Right ventricle myocardium inferior (tissue), 1 donor: Measurements from ENCODE around the gene MYO3B. TPM values are rescaled to one million over a fixed set of nuclear protein-coding genes. Genes with fewer than 3 reads are reported as not detected.

Experiments used
- ATAC-seq: fragments of 200-7000 bp; cut with Tn5 transposase; one replicate; pipeline ENCODE4 v1.9.1; 2020; ENCODE audit warnings: mild to moderate bottlenecking, moderate library complexity
- DNase-seq: peaks from one replicate; pipeline ENCODE4 v3.0.0; 2021; ENCODE audit errors: missing footprints
- intact Hi-C: fragments of 100-400 bp; cut with DNase I; formaldehyde crosslinking; loops from one replicate; pipeline ENCODE4 v1.11.0; 2022
- total RNA-seq: library from RNA; stranded (reverse); fragmentation: NEBNext Ultra II Directional; extraction: Animal tissue kit (Norgen Biotek cat#: 25700); gene quantifications from one replicate; pipeline ENCODE4 v1.2.1, GENCODE V29; 2021
- donor health status: DM: no; HTN: yes; CAD: no; lungs with severe emphysema.

Gene MYO3B
- total RNA-seq, 1 donor from 2014 or later, result not detected

DNA sequence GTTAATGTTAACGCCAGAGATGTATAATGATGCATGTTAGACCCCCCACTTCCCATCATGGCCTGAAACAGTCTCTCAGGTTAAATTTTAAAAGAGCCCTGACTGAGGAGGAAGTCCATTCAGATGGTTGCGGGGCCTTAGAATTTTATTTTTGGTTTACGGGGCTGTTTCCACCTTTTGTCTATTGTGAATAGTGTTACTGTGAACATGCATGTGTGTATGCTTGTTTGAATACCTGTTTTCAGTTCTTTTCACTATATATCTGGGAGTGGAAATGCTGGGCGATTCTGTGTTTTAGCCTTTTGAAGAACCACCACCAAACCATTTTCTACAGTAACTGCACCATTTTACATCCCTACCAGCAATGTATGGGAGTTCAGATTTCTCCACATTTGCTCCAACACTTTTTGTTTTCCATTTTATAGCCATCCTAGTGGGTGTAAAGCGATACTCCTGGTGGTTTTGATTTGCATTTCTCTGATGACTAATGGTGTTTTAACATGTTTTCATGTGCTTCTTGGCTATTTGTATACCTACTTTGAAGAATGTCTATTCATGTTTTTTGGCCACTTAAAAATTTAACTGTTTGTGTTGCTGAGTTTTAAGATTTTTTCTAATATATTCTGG, 133.0 kb downstream of the MYO3B start:
- ATAC-seq (no peak), DNase-seq (no peak)
- intact Hi-C loops, result no loop called here

DNA sequence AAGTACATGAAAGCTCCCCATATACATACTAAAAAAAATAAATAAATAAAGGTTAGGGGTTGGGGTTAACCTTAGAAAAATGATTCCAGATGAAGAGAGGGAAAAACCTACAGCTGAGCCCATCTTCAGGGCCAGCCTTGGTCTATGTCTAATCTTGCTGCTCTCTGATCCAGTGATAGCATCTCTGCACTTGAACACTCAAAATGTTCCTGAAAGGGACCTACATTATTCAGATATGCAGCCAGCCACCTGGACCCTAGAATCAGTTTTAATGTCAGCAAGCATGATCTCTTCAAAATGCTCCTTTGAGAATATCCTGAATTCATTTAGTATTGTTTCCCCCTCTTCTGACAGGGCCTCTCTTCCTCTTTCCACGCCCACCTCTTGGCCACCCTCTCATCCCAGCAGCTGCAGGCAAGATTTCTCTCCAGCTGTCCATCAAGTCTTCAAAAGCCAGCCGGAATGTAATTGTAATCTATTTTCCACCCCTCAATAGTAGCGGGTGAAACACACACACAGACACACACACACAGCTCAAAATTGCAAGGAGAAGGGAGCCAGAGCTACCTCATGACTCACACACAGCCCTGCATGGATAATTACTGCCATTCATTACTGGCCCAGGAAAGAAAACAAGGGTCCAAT, 135.5 kb downstream of the MYO3B start:
- no peak for ATAC-seq
- intact Hi-C loops, result no loop called here
- no peak for DNase-seq

DNA sequence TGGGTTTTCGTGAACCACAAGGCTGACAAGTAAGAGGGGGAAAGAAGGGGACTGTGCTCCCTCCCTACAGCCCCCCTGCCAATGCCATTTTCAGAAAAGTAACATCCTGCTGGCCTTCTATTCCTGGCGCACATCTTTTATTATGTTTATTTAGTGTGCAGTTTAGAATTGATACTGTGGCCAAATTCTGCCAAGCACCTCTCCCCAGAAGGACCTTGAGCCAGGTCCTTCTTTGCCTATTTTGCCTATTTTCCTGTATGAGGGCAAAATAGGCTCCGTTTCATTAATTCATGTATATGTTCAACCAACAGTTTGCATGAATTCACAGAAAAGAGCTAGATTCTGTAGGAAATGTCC, 136.0 kb downstream of the MYO3B start:
- no peak for DNase-seq
- intact Hi-C loops, result no loop called here
- no peak for ATAC-seq

DNA sequence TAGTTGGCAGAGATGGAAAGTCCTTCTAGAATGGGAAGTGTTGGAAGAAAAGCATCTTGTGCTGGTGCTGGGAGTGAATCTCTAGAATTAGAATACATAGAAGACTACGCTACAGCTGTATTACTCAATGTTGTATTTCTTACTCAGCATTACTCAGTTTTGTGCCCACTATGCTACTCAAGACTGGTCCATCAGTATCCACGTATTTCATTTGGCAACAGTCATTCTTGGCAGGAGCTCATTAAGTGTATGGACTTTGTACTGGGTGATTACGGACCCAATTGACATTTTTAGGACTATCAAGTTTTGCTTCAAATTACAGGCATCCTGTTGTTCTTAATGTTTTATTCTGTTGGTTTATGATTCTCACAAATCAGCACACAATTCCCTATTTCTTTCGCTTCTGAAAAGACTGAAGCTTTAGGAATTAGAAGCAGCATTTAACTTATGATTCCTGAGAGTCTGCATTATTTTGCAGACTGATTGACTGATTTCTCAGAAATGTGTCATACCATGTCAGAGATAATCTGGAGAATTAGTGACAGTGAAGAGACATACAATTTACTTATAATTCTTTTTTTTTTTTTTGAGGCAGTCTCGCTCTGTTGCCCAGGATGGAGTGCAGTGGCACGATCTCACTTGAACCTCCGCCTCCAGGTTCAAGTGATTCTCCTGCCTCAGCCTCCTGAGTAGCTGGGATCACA, 136.9 kb downstream of the MYO3B start:
- intact Hi-C loops, result no loop called here
- ATAC-seq (no peak), DNase-seq (no peak)

DNA sequence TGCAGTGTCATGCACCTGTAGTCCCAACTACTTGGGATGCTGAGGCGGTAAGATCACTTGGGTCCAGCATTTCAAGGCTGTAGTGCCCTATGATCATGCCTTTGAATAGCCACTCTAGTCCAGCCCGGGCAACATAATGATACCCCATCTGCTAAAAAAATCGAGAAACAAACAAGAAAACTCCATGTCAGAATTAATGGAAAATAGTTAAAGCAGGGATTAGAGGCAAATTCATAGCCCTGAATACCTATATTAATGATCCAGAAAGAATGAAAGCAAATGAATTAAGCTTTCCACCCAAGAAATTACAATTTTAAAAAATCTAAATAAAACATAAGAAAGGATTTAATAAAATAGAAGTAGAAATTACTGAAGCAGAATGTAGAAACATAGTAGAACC, 143.0 kb downstream of the MYO3B start:
- intact Hi-C loops, result loop anchor here (5.0 kb wide), 1 partner anchor 496 kb away; the partner anchor contains the start of gene GAD1
- no peak for DNase-seq
- ATAC-seq, result no peak

DNA sequence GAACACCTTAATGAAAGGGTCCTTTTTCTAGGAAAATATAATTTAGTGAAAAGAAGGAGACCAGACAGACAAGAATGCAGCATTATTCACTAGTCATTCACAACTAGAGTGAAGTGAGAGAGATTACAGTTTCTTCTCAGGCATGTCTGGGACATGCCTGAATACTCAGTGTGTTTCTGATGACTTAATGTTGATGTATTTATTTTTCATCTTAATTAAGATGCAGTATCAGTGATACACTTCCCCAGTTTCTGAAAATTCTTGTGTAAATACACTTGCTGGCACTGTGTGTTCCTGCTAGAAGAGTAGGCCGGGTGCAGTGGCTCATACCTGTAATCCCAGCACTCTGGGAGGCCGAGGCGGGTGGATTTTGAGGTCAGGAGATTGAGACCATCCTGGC, 143.6 kb downstream of the MYO3B start:
- intact Hi-C loops, result loop anchor here (5.0 kb wide), 1 partner anchor 496 kb away; the partner anchor contains the start of gene GAD1
- DNase-seq (no peak), ATAC-seq (no peak)

DNA sequence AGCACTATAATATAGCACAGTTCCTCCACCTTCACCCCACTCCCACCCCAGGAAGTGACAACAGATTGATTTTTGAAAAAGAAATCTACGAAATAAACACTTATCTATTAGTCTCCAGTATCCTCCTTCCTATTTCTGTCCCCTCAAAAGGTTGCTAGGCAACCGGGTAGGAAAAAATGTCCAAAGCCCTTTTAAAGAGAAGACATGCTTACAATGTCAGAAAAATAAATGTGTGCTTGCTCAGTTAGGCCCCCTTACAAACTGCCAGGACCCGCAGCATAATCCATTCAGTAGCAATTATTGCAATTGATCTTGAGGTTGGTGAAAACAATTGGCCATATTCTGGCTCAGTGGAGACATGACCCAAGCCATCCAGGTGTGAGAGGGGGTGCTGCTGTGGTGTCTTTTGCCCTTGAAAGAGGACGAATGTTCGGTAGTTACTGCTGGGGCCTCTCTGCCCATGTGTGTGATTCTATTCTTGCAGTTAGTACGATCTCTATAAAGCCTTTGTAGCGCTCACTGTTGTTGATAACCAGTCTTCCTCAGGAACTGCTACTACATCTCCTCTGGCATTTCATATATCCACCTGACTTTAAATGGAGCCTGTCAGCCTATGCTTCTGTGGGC, 144.3 kb downstream of the MYO3B start:
- ATAC-seq, result no peak
- intact Hi-C loops, result loop anchor here (5.0 kb wide), 1 partner anchor 495 kb away; the partner anchor contains the start of gene GAD1

DNA sequence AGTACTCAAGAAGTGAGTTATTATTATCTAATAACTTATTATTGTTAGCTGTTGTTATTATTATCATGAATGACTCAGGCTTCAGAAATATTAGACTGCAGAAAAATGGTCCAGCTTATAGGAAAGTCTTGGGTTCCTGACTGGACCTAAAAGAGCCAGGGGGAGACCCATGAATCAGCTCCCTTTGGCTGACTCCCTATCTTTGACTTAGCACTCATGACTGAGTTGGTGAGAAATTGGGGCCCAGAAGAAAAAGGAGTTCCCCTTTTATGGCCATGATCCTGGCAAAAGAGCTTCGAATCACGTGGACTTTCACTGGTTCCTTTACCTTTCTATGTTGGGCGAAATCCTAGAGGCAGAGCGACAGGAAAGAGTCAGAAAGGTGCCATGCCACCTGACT, 145.8 kb downstream of the MYO3B start:
- DNase-seq (no peak), ATAC-seq (no peak)
- intact Hi-C loops, result loop anchor here (5.0 kb wide), 1 partner anchor 494 kb away; the partner anchor contains the start of gene GAD1

More for the DNA sequence above, 144.3 kb downstream of the MYO3B start:
- no peak for DNase-seq

DNA sequence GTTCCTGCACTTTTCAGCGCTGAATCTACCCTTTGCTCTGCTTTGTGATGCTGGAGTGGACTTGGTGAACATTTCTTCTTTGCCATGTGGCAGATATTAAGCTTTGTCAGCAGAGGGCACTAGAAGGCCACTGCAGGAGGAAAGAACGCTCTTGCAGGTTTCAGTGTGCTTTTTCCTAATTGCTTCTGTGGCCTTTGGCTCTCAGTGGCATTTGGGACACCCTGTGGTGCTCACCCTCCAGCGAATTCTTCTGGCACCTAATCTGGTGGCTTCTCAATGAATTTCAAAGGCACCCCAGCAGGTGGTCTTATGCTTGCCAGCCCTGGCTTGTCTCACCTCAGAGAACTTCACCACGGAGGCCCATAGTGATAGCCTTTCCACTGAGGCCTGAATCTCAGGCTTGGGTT, 146.7 kb downstream of the MYO3B start:
- DNase-seq, result no peak
- no peak for ATAC-seq
- intact Hi-C loops, result loop anchor here (5.0 kb wide), 1 partner anchor 493 kb away; the partner anchor contains the start of gene GAD1

DNA sequence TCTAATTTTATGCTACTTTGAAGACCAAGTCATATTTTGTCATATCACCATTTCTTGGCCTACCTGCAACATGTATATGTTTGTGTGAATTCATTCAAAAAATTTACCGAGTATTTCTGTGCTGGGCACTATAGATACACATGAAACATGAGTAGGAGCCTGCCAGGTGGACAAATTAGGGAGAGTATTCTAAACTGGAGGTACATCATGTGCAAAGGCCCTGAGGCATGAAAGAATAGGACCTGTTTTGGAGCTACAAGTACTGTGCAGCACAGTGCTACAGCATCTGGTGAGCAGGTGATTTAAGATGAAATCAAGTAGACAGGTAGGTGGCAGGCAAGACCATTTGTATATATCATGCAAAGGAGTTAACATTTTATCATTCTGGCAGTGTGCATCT, 152.9 kb downstream of the MYO3B start:
- intact Hi-C loops, result no loop called here
- DNase-seq (no peak), ATAC-seq (no peak)

DNA sequence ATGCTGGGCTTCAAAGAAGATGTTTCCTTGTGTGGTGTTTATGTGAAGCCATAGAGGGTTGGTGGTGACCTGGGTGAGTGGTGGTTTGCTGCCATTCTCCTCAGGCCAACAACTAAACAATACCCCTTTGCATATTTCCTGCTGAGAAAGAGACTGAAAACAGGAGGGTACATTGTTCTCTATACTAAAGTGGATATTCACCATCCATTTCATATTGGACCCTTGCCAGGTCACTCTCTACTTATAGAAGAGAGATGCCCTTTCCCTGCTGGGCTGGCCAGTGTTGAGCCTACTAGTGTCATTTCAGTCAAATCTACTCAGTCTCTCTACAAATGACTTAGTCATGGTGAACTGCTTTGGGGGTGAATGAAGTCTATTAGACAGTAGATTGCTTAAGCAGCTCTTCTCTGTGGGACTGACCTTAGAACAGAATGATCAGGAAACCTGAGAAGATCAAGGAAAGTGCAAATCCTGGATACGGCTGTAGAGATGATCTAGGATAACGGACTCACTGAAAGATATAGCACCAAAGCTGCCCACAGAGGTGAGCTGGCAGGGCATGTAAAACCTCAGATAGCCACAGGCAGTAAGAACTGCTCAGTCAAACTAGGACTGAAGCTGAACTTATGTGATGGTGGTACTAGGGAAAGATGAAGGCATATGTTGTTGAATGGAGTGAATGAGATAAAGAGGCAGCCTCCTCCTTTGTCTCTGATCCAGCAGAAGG, 154.9 kb downstream of the MYO3B start:
- ATAC-seq (no peak), DNase-seq (no peak)
- intact Hi-C loops, result no loop called here

DNA sequence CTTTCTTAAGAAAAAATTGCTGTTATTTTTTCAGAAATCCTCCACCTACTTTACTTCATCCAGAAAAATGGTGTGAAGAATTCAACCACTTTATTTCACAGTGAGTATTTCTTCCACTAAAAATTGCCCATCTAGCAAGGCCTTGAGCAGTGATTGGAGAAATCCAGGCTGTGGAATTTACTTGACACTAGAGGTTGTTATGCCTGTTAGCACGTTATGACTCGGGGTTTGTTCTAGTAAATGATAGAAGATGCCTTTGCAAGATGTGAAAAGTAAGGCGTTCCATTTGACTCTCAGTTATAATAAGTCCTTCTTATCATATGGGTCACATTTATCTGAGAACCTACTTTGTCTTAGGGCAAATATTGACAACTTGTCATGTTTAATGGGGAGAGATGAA, 157.4 kb downstream of the MYO3B start:
- no peak for DNase-seq
- intact Hi-C loops, result no loop called here
- no peak for ATAC-seq

DNA sequence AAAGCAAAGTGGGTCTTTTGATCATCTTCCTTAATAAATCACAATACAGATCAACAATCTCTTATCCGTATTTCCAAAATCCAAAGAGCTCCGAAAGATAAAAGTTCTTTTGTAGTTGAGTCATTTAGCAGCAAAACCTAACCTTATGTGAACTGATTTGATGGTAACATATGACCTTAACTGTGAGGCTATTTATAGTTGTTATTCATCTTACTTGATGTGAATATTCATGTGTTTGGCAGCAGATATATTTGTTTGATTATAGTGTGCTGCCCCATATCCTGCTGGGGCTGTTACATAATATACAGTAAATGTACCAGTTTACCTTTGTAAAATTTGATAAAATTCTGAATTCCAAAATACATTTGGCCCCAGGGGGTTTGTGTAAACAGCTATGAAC, 158.5 kb downstream of the MYO3B start:
- DNase-seq, result no peak
- intact Hi-C loops, result no loop called here
- ATAC-seq, result no peak

DNA sequence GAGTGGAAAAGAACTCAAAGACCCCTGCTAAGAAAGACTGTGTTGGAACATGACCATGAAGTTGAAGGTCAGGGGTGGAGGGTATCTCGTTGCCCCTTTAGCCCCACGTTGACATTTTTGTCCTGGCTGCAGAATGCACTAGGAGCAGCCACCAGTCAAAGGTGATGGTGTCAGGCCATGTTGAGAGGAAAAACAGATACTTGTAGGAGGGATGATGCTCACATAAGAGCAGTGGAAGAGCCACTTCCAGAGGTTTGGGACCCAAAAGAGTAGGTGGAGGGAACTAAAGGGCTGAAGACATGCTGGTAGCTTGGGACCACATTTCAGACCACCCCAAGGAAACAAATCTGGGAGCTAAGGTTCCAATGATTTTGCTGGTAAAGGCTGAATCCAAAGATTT, 159.0 kb downstream of the MYO3B start:
- DNase-seq (no peak), ATAC-seq (no peak)
- intact Hi-C loops, result no loop called here

DNA sequence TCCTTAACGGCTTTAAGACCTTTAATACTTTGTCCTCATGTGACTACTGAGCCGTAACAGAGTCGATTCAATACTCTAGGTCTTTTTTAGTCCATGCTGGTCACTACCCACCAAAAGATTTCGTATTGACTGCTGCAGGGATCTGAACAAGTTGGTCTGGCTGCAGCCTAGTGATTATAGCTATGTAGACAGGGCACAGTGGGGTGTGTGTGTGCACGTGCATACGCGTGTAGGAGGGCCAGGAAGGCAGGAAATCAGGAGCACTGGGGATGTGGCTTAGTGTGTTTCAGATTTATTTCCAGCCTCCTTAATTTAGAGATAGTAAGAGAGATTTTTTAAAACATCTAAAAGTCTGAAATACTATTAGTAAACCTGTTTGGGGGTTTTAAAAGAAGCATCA, 161.4 kb downstream of the MYO3B start:
- intact Hi-C loops, result no loop called here
- no peak for ATAC-seq

DNA sequence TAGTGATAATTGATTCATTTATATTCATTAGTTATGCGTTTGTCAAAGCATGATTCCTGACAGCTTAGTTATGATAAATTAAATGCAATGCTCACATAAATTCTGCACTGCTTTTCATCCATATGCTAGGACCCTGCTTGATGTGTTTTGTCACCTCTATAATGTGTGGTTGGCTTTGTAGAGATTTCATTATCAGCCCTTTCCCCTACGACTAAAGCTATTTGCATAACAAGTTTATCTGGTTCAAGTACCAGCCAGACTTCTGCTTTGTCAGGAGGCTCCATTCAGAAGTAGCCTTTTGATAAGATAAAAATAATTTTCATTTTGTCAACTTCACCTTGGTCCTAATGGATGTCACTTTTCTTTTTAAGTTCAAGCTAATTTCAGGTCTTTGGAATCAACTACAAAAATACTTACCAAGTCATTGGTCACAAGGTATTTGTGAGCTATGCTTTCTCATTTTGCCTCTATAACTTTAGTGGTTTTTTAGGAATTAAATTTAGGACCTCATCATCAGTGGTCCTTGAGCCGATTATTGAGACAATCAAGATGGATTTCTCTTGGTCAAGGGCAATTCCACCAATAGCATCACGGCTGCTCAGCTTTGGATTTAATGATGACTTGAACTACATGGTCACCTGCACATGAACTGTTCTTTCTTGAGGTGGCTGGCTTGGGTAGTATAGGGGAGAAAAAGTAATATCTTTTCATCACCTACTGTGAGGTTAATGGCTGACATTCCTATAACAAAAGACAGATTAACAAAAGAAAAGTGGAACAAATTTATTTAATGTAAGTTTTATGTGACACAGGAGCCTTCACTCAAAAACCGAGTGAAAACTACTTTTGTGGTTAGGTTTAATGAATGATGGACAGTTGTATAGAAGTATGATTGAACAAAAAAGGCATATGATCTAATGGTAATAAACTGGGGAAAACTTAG, 162.1 kb downstream of the MYO3B start:
- no peak for DNase-seq
- intact Hi-C loops, result no loop called here
- no peak for ATAC-seq

More for the DNA sequence above, 161.4 kb downstream of the MYO3B start:
- no peak for DNase-seq

DNA sequence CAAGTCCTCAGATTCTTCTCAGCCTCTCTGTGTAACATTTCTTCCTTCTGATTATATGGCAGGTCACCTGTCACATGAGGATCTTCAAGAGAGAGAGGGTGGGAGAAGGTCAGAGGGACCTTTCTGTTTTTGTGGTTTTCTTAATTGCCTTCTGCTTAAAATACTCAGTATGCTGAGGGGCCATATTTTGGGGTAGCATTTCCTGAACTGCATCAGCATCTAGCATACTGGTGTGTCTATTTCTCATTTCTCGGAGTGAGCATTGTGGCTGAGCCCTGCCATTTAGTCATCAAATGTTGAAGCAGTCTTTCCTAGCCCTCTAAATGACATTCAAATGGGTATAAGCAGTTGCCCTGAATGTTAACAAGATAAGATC, 162.7 kb downstream of the MYO3B start:
- no peak for DNase-seq
- ATAC-seq, result no peak
- intact Hi-C loops, result no loop called here
